ENCODE measurements around the gene SPPL2C. TPM values are rescaled to one million over a fixed set of nuclear protein-coding genes. Genes with fewer than 3 reads are reported as not detected.

The SPPL2C gene
- total and polyA plus RNA-seq, 8 donors, result not detected

GRCh38 chr17:45847747-45848146, 3.1 kb downstream of the SPPL2C start:
- intact Hi-C loops (cut with DNase I), result no loop called here
- Histone ChIP-seq H3K36me3 (no peaks in the 10 kb centered on the region), H3K4me3 (no peak overlapping the region), H3K27me3 (no peaks in the 10 kb centered on the region), H3K9me3 (no peaks in the 10 kb centered on the region), H3K4me1 (no peaks in the 10 kb centered on the region), H3K27ac (no peak overlapping the region)
- ATAC-seq, result no peak
- DNase-seq, result peak in 1 of 6 donors; percentile 3
- no peak for FAIRE-seq
- WGBS, 2 donors, result 71 to 81% methylated on average over 5 of the region's 5 CpGs
- no peak for TF ChIP-seq CTCF (IDR thresholded peaks at IDR 0.05)

- intact Hi-C loops (cut with DNase I), result no loop called here
- no peak overlapping the region for H3K27ac ChIP-seq
- no peak for FAIRE-seq
- no peaks in the 10 kb centered on the region for H3K9me3 ChIP-seq
- ATAC-seq, result no peak
- H3K4me3 ChIP-seq, result no peak overlapping the region
- no peaks in the 10 kb centered on the region for H3K36me3 ChIP-seq
- H3K27me3 ChIP-seq, result no peaks in the 10 kb centered on the region
- DNase-seq, result peak in 1 of 6 donors; percentile 10
- TF ChIP-seq CTCF (IDR thresholded peaks at IDR 0.05), result no peak
- WGBS, 2 donors, result 87 to 89% methylated on average over 9 of the region's 9 CpGs
- no peaks in the 10 kb centered on the region for H3K4me1 ChIP-seq
These were observed 3.7 kb downstream of the SPPL2C start for GRCh38 chr17:45848405-45848804.

- Histone ChIP-seq H3K9me3 (no peaks in the 10 kb centered on the region), H3K4me1 (no peaks in the 10 kb centered on the region), H3K4me3 (no peak overlapping the region), H3K27ac (no peak overlapping the region), H3K27me3 (no peaks in the 10 kb centered on the region), H3K36me3 (no peaks in the 10 kb centered on the region)
- DNase-seq (peak in 2 of 6 donors; percentile 34 to 49), FAIRE-seq (no peak), ATAC-seq (no peak)
- 67% methylated on average over 9 to 15 of the region's 15 CpGs for WGBS, 2 donors
- TF ChIP-seq CTCF (IDR thresholded peaks at IDR 0.05), result no peak
- intact Hi-C loops (cut with DNase I), result no loop called here
These were observed 4.3 kb downstream of the SPPL2C start for GRCh38 chr17:45848868-45849535.

GRCh38 chr17:45849536-45849990, 4.9 kb downstream of the SPPL2C start:
- FAIRE-seq, result no peak

More at GRCh38 chr17:45849536-45849990, 4.9 kb downstream of the SPPL2C start:
- no peak for ATAC-seq
- TF ChIP-seq CTCF (IDR thresholded peaks at IDR 0.05), result no peak
- Histone ChIP-seq H3K9me3 (no peaks in the 10 kb centered on the region), H3K27ac (no peak overlapping the region), H3K4me3 (no peak overlapping the region), H3K27me3 (no peaks in the 10 kb centered on the region), H3K36me3 (no peaks in the 10 kb centered on the region), H3K4me1 (no peaks in the 10 kb centered on the region)
- 71 to 74% methylated on average over 6 to 7 of the region's 7 CpGs for WGBS, 2 donors
- peak in 2 of 6 donors; percentile 30 to 33 for DNase-seq
- intact Hi-C loops (cut with DNase I), result no loop called here

All from pancreas (tissue), 10 donors.